Loucy (cell line): ENCODE measurements around the gene CFAP58.

Experiments used
- H2AFZ ChIP-seq: fragments of 200-600 bp; sonication (generic); 2 replicates; pipeline ENCODE4 v1.6.0; 2016; ENCODE audit warnings: antibody characterized with exemption, mild to moderate bottlenecking, low read length, moderate library complexity
- H3F3A ChIP-seq: fragments of 200-600 bp; 2 replicates; pipeline ENCODE4 v1.6.0; 2016; ENCODE audit warnings: antibody characterized with exemption, low read depth, mild to moderate bottlenecking
- H3K27me3 ChIP-seq: fragments of 200-600 bp; sonication (generic); 2 replicates; pipeline ENCODE4 v1.6.1; 2014; ENCODE audit warnings: low read length, mild to moderate bottlenecking; ENCODE audit not compliant: insufficient read depth, poor library complexity, severe bottlenecking
- H3K36me3 ChIP-seq: fragments of 200-600 bp; sonication (generic); 2 replicates; pipeline ENCODE4 v1.6.1; 2016; ENCODE audit warnings: low read length; ENCODE audit not compliant: insufficient read depth
- H3K4me1 ChIP-seq: fragments of 200-600 bp; sonication (generic); 2 replicates; pipeline ENCODE4 v1.5.1; 2014; ENCODE audit warnings: low read length, mild to moderate bottlenecking; ENCODE audit not compliant: insufficient read depth, poor library complexity, severe bottlenecking
- H3K4me2 ChIP-seq: fragments of 200-600 bp; sonication (generic); 2 replicates; pipeline ENCODE4 v1.6.0; 2014; ENCODE audit warnings: antibody characterized with exemption, low read length, low read depth, mild to moderate bottlenecking; ENCODE audit not compliant: poor library complexity, severe bottlenecking
- H3K4me3 ChIP-seq: fragments of 200-600 bp; sonication (generic); 2 replicates; pipeline ENCODE4 v1.5.1; 2014; ENCODE audit warnings: low read length, mild to moderate bottlenecking, mixed read lengths; ENCODE audit not compliant: poor library complexity, severe bottlenecking
- H3K79me2 ChIP-seq: fragments of 200-600 bp; sonication (generic); 2 replicates; pipeline ENCODE4 v1.6.1; 2014; ENCODE audit warnings: low read length; ENCODE audit not compliant: insufficient read depth
- H3K9ac ChIP-seq: fragments of 200-600 bp; sonication (generic); 2 replicates; pipeline ENCODE4 v1.6.0; 2014; ENCODE audit warnings: mild to moderate bottlenecking, low read depth, low read length, moderate library complexity; ENCODE audit not compliant: poor library complexity, severe bottlenecking
- H3K9me2 ChIP-seq: fragments of 200-600 bp; sonication (generic); replicated peaks from 2 replicates; pipeline ENCODE4 v1.6.1; 2016; ENCODE audit warnings: low read depth, low read length, mixed read lengths
- H3K9me3 ChIP-seq: fragments of 200-600 bp; sonication (generic); 2 replicates; pipeline ENCODE4 v1.6.1; 2014; ENCODE audit warnings: mild to moderate bottlenecking, antibody characterized with exemption, low read length, low read depth; ENCODE audit not compliant: insufficient read depth
- H4K20me1 ChIP-seq: fragments of 200-600 bp; sonication (generic); 2 replicates; pipeline ENCODE4 v1.6.0; 2014; ENCODE audit warnings: antibody characterized with exemption, low read length, mild to moderate bottlenecking; ENCODE audit not compliant: insufficient read depth, poor library complexity, severe bottlenecking
- CTCF ChIP-seq: fragments of 200-600 bp; sonication (generic); conservative IDR thresholded peaks from 2 replicates; pipeline ENCODE4 v1.5.1; 2014; ENCODE audit warnings: mild to moderate bottlenecking, antibody characterized with exemption, low read length
- EZH2phosphoT487 ChIP-seq: fragments of 200-600 bp; IDR thresholded peaks from 2 replicates; pipeline ENCODE4 v1.6.1; 2018; ENCODE audit warnings: antibody characterized with exemption, mild to moderate bottlenecking, moderate library complexity, borderline replicate concordance

CFAP58 gene

GRCh38 chr10:104344219-104344618 lies 9.4 kb upstream of the CFAP58 start:
- Histone ChIP-seq H3K9ac (no peak overlapping the region), H3K9me3 (no peaks in the 10 kb centered on the region), H3K4me2 (no peak overlapping the region), H3K27me3 (no peaks in the 10 kb centered on the region), H4K20me1 (no peaks in the 10 kb centered on the region), H3K9me2 (no peaks in the 10 kb centered on the region), H3K4me1 (peaks cover 13% of the 10 kb centered on the region), H3F3A (no peaks in the 10 kb centered on the region), H2AFZ (no peak overlapping the region), H3K4me3 (no peak overlapping the region), H3K79me2 (peaks cover 3% of the 10 kb centered on the region; the same call in 1 of the 2 replicates), H3K36me3 (no peaks in the 10 kb centered on the region)
- no peak for TF ChIP-seq EZH2phosphoT487
- no peak for TF ChIP-seq CTCF

GRCh38 chr10:104345515-104345914 lies 8.1 kb upstream of the CFAP58 start:
- Histone ChIP-seq H3K4me1 (peaks cover 2% of the 10 kb centered on the region), H3F3A (no peaks in the 10 kb centered on the region), H3K9me3 (no peaks in the 10 kb centered on the region), H3K4me3 (no peak overlapping the region), H3K27me3 (no peaks in the 10 kb centered on the region), H3K4me2 (no peak overlapping the region), H3K9ac (no peak overlapping the region), H3K79me2 (no peaks in the 10 kb centered on the region), H3K9me2 (no peaks in the 10 kb centered on the region), H4K20me1 (no peaks in the 10 kb centered on the region), H2AFZ (no peak overlapping the region), H3K36me3 (no peaks in the 10 kb centered on the region)
- TF ChIP-seq CTCF: no peak
- no peak for TF ChIP-seq EZH2phosphoT487

- H3K4me3 ChIP-seq: no peak overlapping the region
- H4K20me1 ChIP-seq: no peaks in the 10 kb centered on the region
- no peak overlapping the region for H3K9ac ChIP-seq
- H3K9me3 ChIP-seq: no peaks in the 10 kb centered on the region
- no peaks in the 10 kb centered on the region for H3K27me3 ChIP-seq
- H3K36me3 ChIP-seq: no peaks in the 10 kb centered on the region
- no peaks in the 10 kb centered on the region for H3K79me2 ChIP-seq
- H3K4me2 ChIP-seq: no peak overlapping the region
- no peaks in the 10 kb centered on the region for H3F3A ChIP-seq
- no peaks in the 10 kb centered on the region for H3K9me2 ChIP-seq
- H2AFZ ChIP-seq: no peak overlapping the region
- H3K4me1 ChIP-seq: no peaks in the 10 kb centered on the region
- TF ChIP-seq CTCF (no peak), EZH2phosphoT487 (no peak)
Measured at GRCh38 chr10:104345941-104346340, 7.7 kb upstream of the CFAP58 start.
